ENCODE measurements around the gene PROSER3.

PROSER3 gene

DNA sequence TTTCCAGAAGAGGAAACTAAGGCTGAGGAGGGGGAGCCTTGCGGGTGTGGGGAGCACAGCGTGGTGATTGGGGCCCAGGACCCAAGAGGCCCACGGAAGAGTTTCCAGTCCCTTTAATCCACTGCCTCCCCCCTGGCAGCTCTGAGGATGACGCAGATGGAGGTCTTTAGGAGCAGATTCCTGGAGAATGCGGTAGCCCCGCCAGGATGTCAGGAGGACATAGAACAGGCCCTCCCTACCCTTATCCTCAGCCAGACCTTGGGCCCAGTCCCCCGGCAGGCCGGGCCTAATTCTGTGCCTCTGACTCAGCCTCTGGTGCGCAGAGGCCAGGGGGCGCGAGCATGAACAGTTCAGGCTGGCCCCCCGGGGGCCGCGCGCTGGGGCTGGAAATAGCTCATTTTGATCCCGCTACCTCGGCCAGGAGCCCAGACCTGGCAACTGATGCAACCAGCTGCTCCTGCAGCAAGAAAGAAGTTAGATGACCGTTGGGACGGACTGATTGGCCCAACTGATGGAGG is 686 bp upstream of the PROSER3 start:
- DNase-seq (ENCODE audit: low read depth), result peak; percentile 99
- TF ChIP-seq, protein P1, sequence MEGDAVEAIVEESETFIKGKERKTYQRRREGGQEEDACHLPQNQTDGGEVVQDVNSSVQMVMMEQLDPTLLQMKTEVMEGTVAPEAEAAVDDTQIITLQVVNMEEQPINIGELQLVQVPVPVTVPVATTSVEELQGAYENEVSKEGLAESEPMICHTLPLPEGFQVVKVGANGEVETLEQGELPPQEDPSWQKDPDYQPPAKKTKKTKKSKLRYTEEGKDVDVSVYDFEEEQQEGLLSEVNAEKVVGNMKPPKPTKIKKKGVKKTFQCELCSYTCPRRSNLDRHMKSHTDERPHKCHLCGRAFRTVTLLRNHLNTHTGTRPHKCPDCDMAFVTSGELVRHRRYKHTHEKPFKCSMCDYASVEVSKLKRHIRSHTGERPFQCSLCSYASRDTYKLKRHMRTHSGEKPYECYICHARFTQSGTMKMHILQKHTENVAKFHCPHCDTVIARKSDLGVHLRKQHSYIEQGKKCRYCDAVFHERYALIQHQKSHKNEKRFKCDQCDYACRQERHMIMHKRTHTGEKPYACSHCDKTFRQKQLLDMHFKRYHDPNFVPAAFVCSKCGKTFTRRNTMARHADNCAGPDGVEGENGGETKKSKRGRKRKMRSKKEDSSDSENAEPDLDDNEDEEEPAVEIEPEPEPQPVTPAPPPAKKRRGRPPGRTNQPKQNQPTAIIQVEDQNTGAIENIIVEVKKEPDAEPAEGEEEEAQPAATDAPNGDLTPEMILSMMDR (conservative IDR thresholded peaks at IDR 0.05; ENCODE audit: low read depth, low read length), result no peak
- H3K4me3 ChIP-seq (ENCODE audit: low read depth, low read length), result peak overlapping the region; percentile 82

DNA sequence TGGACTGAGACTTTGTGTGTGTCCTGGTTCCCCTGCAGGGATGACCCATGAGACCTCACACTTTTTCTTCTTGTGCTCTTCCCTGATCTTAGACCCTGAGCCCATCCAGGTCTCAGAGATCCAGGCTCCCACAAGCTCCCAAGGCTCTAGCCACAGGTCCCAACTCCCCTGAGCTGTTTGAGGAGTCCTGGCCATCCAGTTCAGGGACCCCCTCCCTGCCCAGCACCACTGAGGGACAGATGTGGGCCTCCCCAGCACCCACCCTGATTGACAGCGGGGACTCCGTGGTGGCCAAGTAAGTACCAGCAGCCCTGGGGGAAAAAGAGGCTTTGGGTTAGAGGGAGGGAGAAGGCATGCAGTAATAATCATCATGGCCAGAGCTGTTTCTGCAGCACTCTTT is 1.7 kb downstream of the PROSER3 start:
- TF ChIP-seq, protein P1 (conservative IDR thresholded peaks at IDR 0.05; ENCODE audit: low read depth, low read length), result no peak
- DNase-seq (ENCODE audit: low read depth), result no peak
- no peak overlapping the region for H3K4me3 ChIP-seq (ENCODE audit: low read depth, low read length)

- H3K4me3 ChIP-seq (ENCODE audit: low read depth, low read length), result no peak overlapping the region
- TF ChIP-seq, protein P1 (conservative IDR thresholded peaks at IDR 0.05; ENCODE audit: low read depth, low read length), result no peak
- no peak for DNase-seq (ENCODE audit: low read depth)
These were observed 2.9 kb downstream of the PROSER3 start for GRCh38 chr19:35760711-35761349.

DNA sequence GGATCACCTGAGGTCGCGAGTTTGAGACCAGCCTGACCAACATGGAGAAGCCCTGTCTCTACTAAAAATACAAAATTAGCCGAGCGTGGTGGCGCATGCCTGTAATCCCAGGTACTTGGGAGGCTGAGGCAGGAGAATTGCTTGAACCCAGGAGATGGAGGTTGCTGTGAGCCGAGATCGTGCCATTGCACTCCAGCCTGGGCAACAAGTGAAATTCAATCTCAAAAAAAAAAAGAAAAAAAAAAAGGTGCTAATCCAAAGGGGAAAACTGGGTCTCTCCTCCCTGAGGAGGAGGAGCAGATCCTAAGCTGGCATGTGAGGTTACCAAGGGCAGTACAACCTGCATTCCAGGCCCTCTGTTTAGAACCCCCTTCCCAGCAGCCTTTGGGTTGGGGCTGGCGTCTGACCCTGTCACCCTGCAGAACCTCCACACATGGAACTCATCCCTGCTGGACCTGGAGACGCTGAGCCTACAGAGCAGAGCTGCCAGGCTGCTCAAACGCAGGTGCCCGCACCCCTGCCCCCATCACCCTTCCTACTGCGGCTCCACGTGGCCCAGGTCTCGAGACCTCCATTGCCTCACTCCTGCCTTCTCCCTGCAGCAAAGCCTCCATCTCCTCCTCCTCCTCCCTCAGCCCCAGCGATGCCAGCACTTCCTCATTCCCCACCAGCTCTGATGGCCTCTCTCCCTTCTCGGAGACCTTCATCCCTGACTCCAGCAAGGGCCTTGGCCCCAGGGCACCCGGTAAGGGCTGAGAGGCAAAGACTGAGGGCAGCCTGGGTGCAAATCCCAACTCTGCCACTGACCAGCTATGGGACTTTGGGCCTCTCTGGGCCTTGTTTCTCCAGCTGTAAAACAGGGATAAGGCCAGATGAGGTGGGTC is 6.7 kb downstream of the PROSER3 start:
- no peak overlapping the region for H3K4me3 ChIP-seq (ENCODE audit: low read depth, low read length)
- DNase-seq (ENCODE audit: low read depth), result no peak
- TF ChIP-seq, protein P1 (conservative IDR thresholded peaks at IDR 0.05; ENCODE audit: low read depth, low read length), result no peak

DNA sequence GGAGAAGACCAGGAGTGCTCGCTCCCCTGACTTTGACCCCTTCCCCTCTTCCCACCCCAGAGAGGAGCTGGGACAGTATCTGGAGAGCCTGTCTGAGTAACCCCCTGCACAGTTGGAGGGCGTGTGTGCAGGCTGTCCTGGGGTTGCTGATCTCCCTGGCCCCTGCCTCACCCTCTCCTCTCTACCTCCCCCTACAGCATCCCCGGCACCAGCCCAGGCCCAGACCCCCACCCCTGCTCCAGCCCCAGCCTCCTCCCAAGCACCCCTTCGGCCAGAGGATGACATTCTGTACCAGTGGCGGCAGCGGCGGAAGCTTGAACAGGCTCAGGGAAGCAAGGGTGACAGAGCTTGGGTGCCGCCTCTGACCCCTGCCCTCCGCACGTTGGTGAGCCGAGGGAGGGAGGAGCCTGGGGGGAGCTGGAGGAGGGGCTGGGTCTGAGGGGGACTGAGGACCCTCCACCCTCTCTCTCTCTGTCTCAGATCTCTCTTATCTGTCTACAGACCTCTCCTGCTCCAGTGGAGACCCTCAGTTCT is 8.7 kb downstream of the PROSER3 start:
- no peak overlapping the region for H3K4me3 ChIP-seq (ENCODE audit: low read depth, low read length)
- DNase-seq (ENCODE audit: low read depth), result no peak
- TF ChIP-seq, protein P1 (conservative IDR thresholded peaks at IDR 0.05; ENCODE audit: low read depth, low read length), result no peak

GRCh38 chr19:35767288-35768081 is 9.5 kb downstream of the PROSER3 start:
- TF ChIP-seq, protein P1 (conservative IDR thresholded peaks at IDR 0.05; ENCODE audit: low read depth, low read length), result no peak
- no peak overlapping the region for H3K4me3 ChIP-seq (ENCODE audit: low read depth, low read length)
- DNase-seq (ENCODE audit: low read depth), result no peak
